Activated CD4-positive, alpha-beta T cell treated with anti-CD3 and anti-CD28 coated beads, Interleukin-2, amount 50 U/mL, for 4 hours (primary cell): ENCODE results near the gene FZD4.
"Not testable (repeated sequence)": the region's sequence is repeated elsewhere in the genome, so short reads cannot be mapped to it uniquely, and the experiment has no call there.

ENCODE experiments used
- DNase-seq, 2 experiments: peaks; one replicate each; pipeline ENCODE4 v3.0.0-alpha.2; 2020

The FZD4 gene

GRCh38 chr11:86934926-86935579 lies 20.1 kb downstream of the FZD4 start:
- DNase-seq: no peak

- no peak for DNase-seq
Measured at GRCh38 chr11:86934582-86934900, 20.7 kb downstream of the FZD4 start.

GRCh38 chr11:86933891-86934581 lies 21.2 kb downstream of the FZD4 start:
- no peak for DNase-seq

- DNase-seq: no peak
Measured at GRCh38 chr11:86932924-86933875, 22.0 kb downstream of the FZD4 start.

- DNase-seq: no peak
Measured at GRCh38 chr11:86932259-86932585, 23.0 kb downstream of the FZD4 start.

- DNase-seq: no peak
Measured at GRCh38 chr11:86931548-86932258, 23.5 kb downstream of the FZD4 start.

GRCh38 chr11:86930957-86931547 lies 24.1 kb downstream of the FZD4 start:
- no peak for DNase-seq

GRCh38 chr11:86926975-86927374 lies 28.2 kb downstream of the FZD4 start:
- DNase-seq: no peak

- DNase-seq: no peak
Measured at GRCh38 chr11:86923999-86924766, 31.0 kb downstream of the FZD4 start.

- no peak for DNase-seq
Measured at GRCh38 chr11:86922225-86922624, 33.0 kb downstream of the FZD4 start.

- DNase-seq: no peak
Measured at GRCh38 chr11:86919557-86920210, 35.5 kb downstream of the FZD4 start.

GRCh38 chr11:86918973-86919372 lies 36.2 kb downstream of the FZD4 start:
- no peak for DNase-seq

GRCh38 chr11:86918496-86918895 lies 36.7 kb downstream of the FZD4 start:
- DNase-seq: no peak

GRCh38 chr11:86917589-86917988 lies 37.6 kb downstream of the FZD4 start:
- DNase-seq: no peak

GRCh38 chr11:86916330-86916729 lies 38.9 kb downstream of the FZD4 start:
- DNase-seq: no peak

GRCh38 chr11:86915850-86916249 lies 39.3 kb downstream of the FZD4 start:
- not testable (repeated sequence) for DNase-seq

GRCh38 chr11:86914865-86915519 lies 40.2 kb downstream of the FZD4 start:
- no peak for DNase-seq

GRCh38 chr11:86912238-86912637 lies 43.0 kb downstream of the FZD4 start:
- DNase-seq: no peak

- no peak for DNase-seq
Measured at GRCh38 chr11:86910592-86910991, 44.6 kb downstream of the FZD4 start.

GRCh38 chr11:86906198-86906597 lies 49.0 kb downstream of the FZD4 start:
- no peak for DNase-seq

GRCh38 chr11:86905252-86905651 lies 49.9 kb downstream of the FZD4 start:
- no peak for DNase-seq
